Astrocyte (in vitro differentiated cells and primary cell): Measurements from ENCODE around the gene APBB2. TPM values are rescaled to one million over a fixed set of nuclear protein-coding genes. Genes with fewer than 3 reads are reported as not detected.

ENCODE experiments used
- DNase-seq: peaks from one replicate; pipeline ENCODE4 v3.0.0-alpha.2; 2010; ENCODE audit warnings: low read depth
- FAIRE-seq: peaks from 2 replicates; lab custom pipeline; 2011; peaks lifted over from hg19 to GRCh38; lab: Jason Lieb, UNC
- H2AFZ ChIP-seq: 2 replicates; pipeline ENCODE4 v1.6.0; 2012; ENCODE audit warnings: low read depth, low read length, inconsistent platforms
- H3K27ac ChIP-seq: 2 replicates; pipeline ENCODE4 v1.5.1; 2011; ENCODE audit warnings: low read depth, low read length, inconsistent platforms
- H3K27me3 ChIP-seq: 2 replicates; pipeline ENCODE4 v1.6.0; 2011; ENCODE audit warnings: low read length, inconsistent platforms; ENCODE audit not compliant: insufficient read depth
- H3K36me3 ChIP-seq: 2 replicates; pipeline ENCODE4 v1.5.1; 2011; ENCODE audit warnings: low read length, inconsistent platforms; ENCODE audit not compliant: insufficient read depth
- H3K4me1 ChIP-seq: 2 replicates; pipeline ENCODE4 v1.5.1; 2011; ENCODE audit warnings: low read length, inconsistent platforms; ENCODE audit not compliant: insufficient read depth
- H3K4me2 ChIP-seq: 2 replicates; pipeline ENCODE4 v1.6.0; 2012; ENCODE audit warnings: low read length, inconsistent platforms
- H3K4me3 ChIP-seq: 2 replicates; pipeline ENCODE4 v1.5.1; 2011; ENCODE audit warnings: low read depth, mild to moderate bottlenecking, low read length, inconsistent platforms; ENCODE audit not compliant: insufficient read depth
- H3K79me2 ChIP-seq: 2 replicates; pipeline ENCODE4 v1.6.0; 2012; ENCODE audit warnings: mild to moderate bottlenecking, low read length, inconsistent platforms; ENCODE audit not compliant: insufficient read depth
- H3K9ac ChIP-seq: 2 replicates; pipeline ENCODE4 v1.6.0; 2012; ENCODE audit warnings: mild to moderate bottlenecking, low read length, inconsistent platforms
- H3K9me3 ChIP-seq: 2 replicates; pipeline ENCODE4 v1.5.1; 2012; ENCODE audit warnings: low read depth, mild to moderate bottlenecking, low read length, inconsistent platforms; ENCODE audit not compliant: insufficient read depth
- H4K20me1 ChIP-seq: 2 replicates; pipeline ENCODE4 v1.6.0; 2012; ENCODE audit warnings: low read length, inconsistent platforms; ENCODE audit not compliant: insufficient read depth
- H3K27ac Mint-ChIP-seq: one replicate; pipeline ENCODE4 v1.8.0; 2021; ENCODE audit warnings: mild to moderate bottlenecking, mixed read lengths; ENCODE audit not compliant: unreplicated experiment
- H3K27me3 Mint-ChIP-seq: one replicate; pipeline ENCODE4 v1.8.0; 2021; ENCODE audit warnings: low read depth, mixed read lengths; ENCODE audit not compliant: unreplicated experiment
- H3K36me3 Mint-ChIP-seq: one replicate; pipeline ENCODE4 v1.8.0; 2021; ENCODE audit warnings: low read depth, mixed read lengths; ENCODE audit not compliant: unreplicated experiment
- H3K4me1 Mint-ChIP-seq: one replicate; pipeline ENCODE4 v1.8.0; 2021; ENCODE audit warnings: low read depth, mixed read lengths; ENCODE audit not compliant: unreplicated experiment
- H3K4me3 Mint-ChIP-seq: one replicate; pipeline ENCODE4 v1.8.0; 2021; ENCODE audit warnings: mild to moderate bottlenecking, moderate library complexity, mixed read lengths; ENCODE audit not compliant: unreplicated experiment
- H3K9me3 Mint-ChIP-seq: one replicate; pipeline ENCODE4 v1.8.0; 2021; ENCODE audit warnings: mild to moderate bottlenecking, mixed read lengths; ENCODE audit not compliant: unreplicated experiment
- CTCF ChIP-seq: IDR thresholded peaks from 2 replicates; pipeline ENCODE4 v1.5.1; 2011; ENCODE audit warnings: low read depth, mild to moderate bottlenecking, inconsistent platforms, low read length, moderate library complexity; ENCODE audit not compliant: insufficient read depth
- EZH2 ChIP-seq: IDR thresholded peaks from 2 replicates; pipeline ENCODE4 v1.6.1; 2012; ENCODE audit warnings: mild to moderate bottlenecking, low read length, inconsistent platforms; ENCODE audit not compliant: insufficient read depth
- total RNA-seq: library from RNA; stranded (reverse); gene quantifications from 2 replicates; pipeline ENCODE4 v1.2.1, GENCODE V29; 2021

The APBB2 gene
- total RNA-seq, 1 donor from 2014 or later: 173 TPM

GRCh38 chr4:40804598-40804997 lies 409.7 kb downstream of the APBB2 start:
- no peak for DNase-seq
- Mint-ChIP-seq H3K27ac (no peak overlapping the region), H3K4me3 (no peak overlapping the region), H3K27me3 (no peaks in the 10 kb centered on the region), H3K4me1 (no peaks in the 10 kb centered on the region), H3K36me3 (peaks cover 8% of the 10 kb centered on the region), H3K9me3 (no peaks in the 10 kb centered on the region)
- TF ChIP-seq EZH2 (no peak), CTCF (no peak)
- Histone ChIP-seq H3K27ac (no peak overlapping the region), H3K9me3 (no peaks in the 10 kb centered on the region), H3K79me2 (no peaks in the 10 kb centered on the region), H4K20me1 (no peaks in the 10 kb centered on the region), H3K36me3 (no peaks in the 10 kb centered on the region), H3K4me3 (no peak overlapping the region), H3K4me2 (no peak overlapping the region), H2AFZ (no peak overlapping the region), H3K27me3 (no peaks in the 10 kb centered on the region), H3K9ac (no peak overlapping the region), H3K4me1 (no peaks in the 10 kb centered on the region)
- no peak for FAIRE-seq

- H2AFZ ChIP-seq: no peak overlapping the region
- H3K4me3 Mint-ChIP-seq: no peak overlapping the region
- H3K79me2 ChIP-seq: no peaks in the 10 kb centered on the region
- H3K36me3 Mint-ChIP-seq: no peaks in the 10 kb centered on the region
- FAIRE-seq: no peak
- H3K36me3 ChIP-seq: no peaks in the 10 kb centered on the region
- no peak overlapping the region for H3K4me3 ChIP-seq
- H3K27me3 Mint-ChIP-seq: no peaks in the 10 kb centered on the region
- no peak overlapping the region for H3K9ac ChIP-seq
- H3K27ac Mint-ChIP-seq: no peak overlapping the region
- H3K4me2 ChIP-seq: no peak overlapping the region
- no peak for DNase-seq
- no peaks in the 10 kb centered on the region for H3K4me1 ChIP-seq
- no peaks in the 10 kb centered on the region for H3K9me3 ChIP-seq
- H3K27ac ChIP-seq: no peak overlapping the region
- H3K9me3 Mint-ChIP-seq: no peaks in the 10 kb centered on the region
- no peaks in the 10 kb centered on the region for H3K27me3 ChIP-seq
- TF ChIP-seq EZH2 (no peak), CTCF (no peak)
- no peaks in the 10 kb centered on the region for H3K4me1 Mint-ChIP-seq
- H4K20me1 ChIP-seq: no peaks in the 10 kb centered on the region
Measured at GRCh38 chr4:40800064-40800463, 414.3 kb downstream of the APBB2 start.

GRCh38 chr4:40789771-40790170 lies 424.6 kb downstream of the APBB2 start:
- Histone ChIP-seq H3K79me2 (no peaks in the 10 kb centered on the region), H3K27ac (no peak overlapping the region), H3K4me1 (no peaks in the 10 kb centered on the region), H3K36me3 (no peaks in the 10 kb centered on the region), H3K9ac (no peak overlapping the region), H2AFZ (no peak overlapping the region), H3K4me2 (no peak overlapping the region), H3K27me3 (no peaks in the 10 kb centered on the region), H3K4me3 (no peak overlapping the region), H3K9me3 (no peaks in the 10 kb centered on the region), H4K20me1 (no peaks in the 10 kb centered on the region)
- H3K27ac Mint-ChIP-seq: no peak overlapping the region
- H3K27me3 Mint-ChIP-seq: no peaks in the 10 kb centered on the region
- TF ChIP-seq CTCF (no peak), EZH2 (no peak)
- H3K36me3 Mint-ChIP-seq: no peaks in the 10 kb centered on the region
- H3K4me3 Mint-ChIP-seq: no peak overlapping the region
- H3K4me1 Mint-ChIP-seq: peaks cover 2% of the 10 kb centered on the region
- FAIRE-seq (no peak), DNase-seq (no peak)
- H3K9me3 Mint-ChIP-seq: no peaks in the 10 kb centered on the region
